HCT116 (cell line): ENCODE data around the gene SEC23A. TPM values are rescaled to one million over a fixed set of nuclear protein-coding genes. Genes with fewer than 3 reads are reported as not detected.

Experiments
- ATAC-seq: fragments of 200-7000 bp; cut with Tn5 transposase; 2 replicates; pipeline ENCODE4 v1.9.1; 2020; ENCODE audit warnings: mild to moderate bottlenecking, moderate library complexity
- BruUV-seq: library from RNA; stranded (reverse); fragments of 400-500 nt; replicated peaks from 2 replicates; lab custom pipeline; 2021; lab: Mats Ljungman, UMichigan
- CTCF ChIA-PET: fragments of 300-600 bp; sonication (Branson Sonifier 250); formaldehyde crosslinking; loops from one replicate; lab custom pipeline; 2021; ENCODE audit warnings: antibody characterized with exemption; lab: Charles Lee
- POLR2A ChIA-PET: fragments of 300-600, 350-600 bp; sonication (Branson Sonifier 250); formaldehyde crosslinking; loops from one replicate; lab custom pipeline; 2021; ENCODE audit warnings: antibody characterized with exemption; lab: Charles Lee
- RAD21 ChIA-PET, 2 experiments: fragments of 300-600 bp; sonication (Branson Sonifier 250); formaldehyde crosslinking; loops; one replicate each; lab custom pipeline; 2023; ENCODE audit warnings: low total read pairs in 2 of 2; ENCODE audit not compliant: uncharacterized antibody in 2 of 2, unreplicated experiment in 2 of 2, low non-redundant PET in 1 of 2; lab: Charles Lee
- DNase-seq: peaks from one replicate; pipeline ENCODE4 v3.0.0-alpha.2; 2010; ENCODE audit warnings: low read depth, low spot score
- H2AFZ ChIP-seq: fragments of 200-600 bp; shearing (Covaris generic), sonication (generic); 2 replicates; pipeline ENCODE4 v1.6.1; 2017; ENCODE audit warnings: low read depth, mixed run types, mixed read lengths, antibody characterized with exemption, low read length; ENCODE audit not compliant: poor library complexity, severe bottlenecking
- H3K27ac ChIP-seq: 2 replicates; pipeline ENCODE4 v1.5.1; 2012; ENCODE audit warnings: low read depth, low read length
- H3K27me3 ChIP-seq: fragments of 200-600 bp; sonication (generic); 2 replicates; pipeline ENCODE4 v1.6.1; 2016; ENCODE audit warnings: mixed run types, low read length, mixed read lengths; ENCODE audit not compliant: insufficient read depth
- H3K36me3 ChIP-seq, 2 experiments: fragments of 200-500 bp in 1 of 2; fragments of 200-600 bp in 1 of 2; sonication (Bioruptor generic) in 1 of 2; sonication (generic) in 1 of 2; 2 replicates each; pipeline versions ENCODE4 v1.5.1 to v1.6.1; 2014 to 2016; ENCODE audit warnings: low read length in 2 of 2, inconsistent platforms in 1 of 2, mixed read lengths in 1 of 2, mixed run types in 1 of 2; ENCODE audit not compliant: insufficient read depth in 2 of 2, control insufficient read depth in 1 of 2
- H3K4me1 ChIP-seq, 2 experiments: fragments of 200-600 bp in 1 of 2; sonication (generic) in 1 of 2; 2 replicates each; pipeline versions ENCODE4 v1.5.1 to v1.6.1; 2012 to 2017; ENCODE audit warnings: low read length in 2 of 2, inconsistent platforms in 1 of 2, mild to moderate bottlenecking in 1 of 2, mixed read lengths in 1 of 2, mixed run types in 1 of 2, moderate library complexity in 1 of 2; ENCODE audit not compliant: insufficient read depth in 2 of 2, control insufficient read depth in 1 of 2
- H3K4me2 ChIP-seq: fragments of 200-600 bp; sonication (generic); 2 replicates; pipeline ENCODE4 v1.6.1; 2017; ENCODE audit warnings: mixed run types, low read length, mixed read lengths
- H3K4me3 ChIP-seq, 2 experiments: fragments of 200-600 bp in 1 of 2; sonication (generic) in 1 of 2; replicated peaks in 1 of 2; 2 replicates each; pipeline ENCODE4 v1.5.1; 2011 to 2016; ENCODE audit warnings: low read length in 2 of 2, control low read depth in 1 of 2, low read depth in 1 of 2, mild to moderate bottlenecking in 1 of 2, mixed read lengths in 1 of 2, mixed run types in 1 of 2
- H3K79me2 ChIP-seq: fragments of 200-600 bp; sonication (generic); 2 replicates; pipeline ENCODE4 v1.6.1; 2017; ENCODE audit warnings: mild to moderate bottlenecking, mixed run types, low read length, moderate library complexity, mixed read lengths; ENCODE audit not compliant: insufficient read depth
- H3K9ac ChIP-seq: fragments of 200-600 bp; sonication (generic); 2 replicates; pipeline ENCODE4 v1.6.1; 2016; ENCODE audit warnings: low read length, mixed read lengths
- H3K9me2 ChIP-seq: fragments of 200-600 bp; sonication (generic), shearing (Covaris generic); 2 replicates; pipeline ENCODE4 v1.6.1; 2017; ENCODE audit warnings: mixed run types, mild to moderate bottlenecking, moderate library complexity; ENCODE audit not compliant: insufficient read depth
- H3K9me3 ChIP-seq, 2 experiments: fragments of 200-500 bp in 1 of 2; fragments of 200-600 bp in 1 of 2; sonication (Bioruptor generic) in 1 of 2; sonication (generic) in 1 of 2; 2 replicates each; pipeline ENCODE4 v1.6.1; 2014 to 2017; ENCODE audit warnings: low read length in 2 of 2, mixed read lengths in 2 of 2, inconsistent platforms in 1 of 2, low read depth in 1 of 2, mild to moderate bottlenecking in 1 of 2, mixed run types in 1 of 2, moderate library complexity in 1 of 2; ENCODE audit not compliant: control insufficient read depth in 1 of 2, insufficient read depth in 1 of 2
- H4K20me1 ChIP-seq: fragments of 200-600 bp; sonication (generic), shearing (Covaris generic); 2 replicates; pipeline ENCODE4 v1.6.1; 2017; ENCODE audit warnings: mixed run types, mild to moderate bottlenecking, moderate library complexity; ENCODE audit not compliant: insufficient read depth
- ATF3 ChIP-seq: IDR thresholded peaks from 2 replicates; pipeline ENCODE4 v1.6.1; 2012
- EGR1 ChIP-seq: IDR thresholded peaks from 2 replicates; pipeline ENCODE4 v1.6.1; 2012; ENCODE audit warnings: low read depth
- JUND ChIP-seq: IDR thresholded peaks from 2 replicates; pipeline ENCODE4 v1.6.1; 2012
- POLR2A ChIP-seq: IDR thresholded peaks from 2 replicates; pipeline ENCODE4 v1.7.0; 2011; ENCODE audit warnings: borderline replicate concordance; ENCODE audit not compliant: insufficient read depth, insufficient read length; ENCODE audit errors: extremely low read depth
- REST ChIP-seq: IDR thresholded peaks from 2 replicates; pipeline ENCODE4 v1.6.1; 2012; ENCODE audit warnings: low read depth
- SP1 ChIP-seq: IDR thresholded peaks from 2 replicates; pipeline ENCODE4 v1.6.1; 2012; ENCODE audit warnings: low read depth
- ZBTB33 ChIP-seq: IDR thresholded peaks from 2 replicates; pipeline ENCODE4 v1.6.1; 2011; ENCODE audit warnings: mild to moderate bottlenecking, low read length, moderate library complexity; ENCODE audit not compliant: insufficient replicate concordance; ENCODE audit errors: extremely low read depth
- ZFX ChIP-seq: fragments of 450-650 bp; IDR thresholded peaks from 2 replicates; pipeline ENCODE4 v1.6.1; 2017
- intact Hi-C: fragments of 100-400 bp; cut with micrococcal nuclease; formaldehyde crosslinking; loops from 2 replicates; pipeline ENCODE4 v1.10.0; 2022
- total RNA-seq: library from RNA; stranded (reverse); gene quantifications from one replicate; pipeline ENCODE4 v1.2.1, GENCODE V29; 2021; ENCODE audit not compliant: unreplicated experiment

The SEC23A gene
- total RNA-seq, 1 experiment from 2014 or later = 81.7 TPM

GRCh38 chr14:39016733-39017095 is 86.3 kb downstream of the SEC23A start:
- H3K9me3 ChIP-seq = no peaks in the 10 kb centered on the region
- H3K4me2 ChIP-seq = no peak overlapping the region
- BruUV-seq = no TSS peak
- H3K36me3 ChIP-seq = no peaks in the 10 kb centered on the region
- no peaks in the 10 kb centered on the region for H3K79me2 ChIP-seq
- intact Hi-C loops = loop anchor here (10.0 kb wide), 1 partner anchor 1112 kb away; no protein-coding TSS in a partner anchor
- ChIA-PET POLR2A (no interaction called here), CTCF (interaction anchor here (1.2 to 2.7 kb wide), 2 partner anchors 149 to 1114 kb away, joined by 3 to 15 read pairs; no protein-coding TSS in a partner anchor), RAD21 (interaction anchor here in 1 of 2 experiments (0.7 kb wide), 1 partner anchor 11 kb away, joined by 3 read pairs; no protein-coding TSS in a partner anchor)
- 0 out of 2 replicates have a peak, but pooled peaks cover 3% of the 10 kb centered on the region for H4K20me1 ChIP-seq
- no peak overlapping the region for H2AFZ ChIP-seq
- H3K9ac ChIP-seq = no peak overlapping the region
- no peaks in the 10 kb centered on the region for H3K9me2 ChIP-seq
- H3K27me3 ChIP-seq = no peaks in the 10 kb centered on the region
- TF ChIP-seq JUND (no peak), REST (no peak)
- no peak for DNase-seq
- no peak overlapping the region for H3K4me3 ChIP-seq
- no peak for ATAC-seq
- no peak overlapping the region for H3K27ac ChIP-seq
- H3K4me1 ChIP-seq = no peaks in the 10 kb centered on the region

GRCh38 chr14:39015964-39016577 is 87.0 kb downstream of the SEC23A start:
- H3K9ac ChIP-seq = no peak overlapping the region
- 0 out of 2 replicates have a peak, but pooled peaks cover 3% of the 10 kb centered on the region for H4K20me1 ChIP-seq
- H3K27me3 ChIP-seq = no peaks in the 10 kb centered on the region
- RAD21 ChIA-PET = no interaction called here
- CTCF ChIA-PET = interaction anchor here (1.0 to 2.7 kb wide), 15 partner anchors 10 to 1113 kb away, joined by 3 to 17 read pairs (median 4); no protein-coding TSS in a partner anchor
- POLR2A ChIA-PET = no interaction called here
- no TSS peak for BruUV-seq
- ATAC-seq (no peak), DNase-seq (no peak)
- H3K4me1 ChIP-seq = no peaks in the 10 kb centered on the region
- no peaks in the 10 kb centered on the region for H3K9me3 ChIP-seq
- intact Hi-C loops = loop anchor here (1.0 to 10.0 kb wide), 4 partner anchors 149 to 1111 kb away; no protein-coding TSS in a partner anchor
- no peaks in the 10 kb centered on the region for H3K36me3 ChIP-seq
- no peak overlapping the region for H3K4me3 ChIP-seq
- H2AFZ ChIP-seq = no peak overlapping the region
- no peak overlapping the region for H3K27ac ChIP-seq
- H3K79me2 ChIP-seq = no peaks in the 10 kb centered on the region
- H3K9me2 ChIP-seq = no peaks in the 10 kb centered on the region
- no peak overlapping the region for H3K4me2 ChIP-seq
- TF ChIP-seq REST (no peak), JUND (no peak), ZBTB33 (no peak), SP1 (no peak), ZFX (no peak), ATF3 (no peak), POLR2A (no peak), EGR1 (no peak)
